Putamen (tissue), 1 donor: ENCODE results near the gene TMEM236.

Source experiments
- DNase-seq: peaks from one replicate; pipeline ENCODE4 v3.0.0-alpha.2; 2016; ENCODE audit warnings: low spot score

The TMEM236 gene

GRCh38 chr10:17787087-17787961, 35.3 kb downstream of the TMEM236 start:
- DNase-seq = peak; percentile 47

GRCh38 chr10:17788646-17789045, 36.6 kb downstream of the TMEM236 start:
- DNase-seq = no peak

- no peak for DNase-seq
Measured at GRCh38 chr10:17789396-17789795, 37.4 kb downstream of the TMEM236 start.

- no peak for DNase-seq
Measured at GRCh38 chr10:17790651-17791050, 38.6 kb downstream of the TMEM236 start.

- DNase-seq = no peak
Measured at GRCh38 chr10:17792991-17793390, 41.0 kb downstream of the TMEM236 start.

- DNase-seq = no peak
Measured at GRCh38 chr10:17793823-17794644, 42.0 kb downstream of the TMEM236 start.

GRCh38 chr10:17795083-17795482, 43.1 kb downstream of the TMEM236 start:
- no peak for DNase-seq

GRCh38 chr10:17795813-17796594, 44.0 kb downstream of the TMEM236 start:
- no peak for DNase-seq

GRCh38 chr10:17801507-17801906, 49.5 kb downstream of the TMEM236 start:
- DNase-seq = no peak

- DNase-seq = no peak
Measured at GRCh38 chr10:17802350-17802749, 50.3 kb downstream of the TMEM236 start.

- no peak for DNase-seq
Measured at GRCh38 chr10:17802976-17803375, 51.0 kb downstream of the TMEM236 start.

- no peak for DNase-seq
Measured at GRCh38 chr10:17805330-17805729, 53.3 kb downstream of the TMEM236 start.

GRCh38 chr10:17805921-17806577, 54.0 kb downstream of the TMEM236 start:
- no peak for DNase-seq

- no peak for DNase-seq
Measured at GRCh38 chr10:17808971-17809841, 57.2 kb downstream of the TMEM236 start, which contains the start of gene MRC1. TSS of gene MRC1 (plus strand) at chr10:17809348. CDS start at chr10:17809466, 118 bp downstream.

- no peak for DNase-seq
Measured at GRCh38 chr10:17811146-17811865, 59.3 kb downstream of the TMEM236 start.

GRCh38 chr10:17814973-17815372, 63.0 kb downstream of the TMEM236 start:
- no peak for DNase-seq

- DNase-seq = no peak
Measured at GRCh38 chr10:17816199-17816598, 64.2 kb downstream of the TMEM236 start.

GRCh38 chr10:17817316-17817715, 65.3 kb downstream of the TMEM236 start:
- DNase-seq = no peak

- no peak for DNase-seq
Measured at GRCh38 chr10:17817790-17818189, 65.8 kb downstream of the TMEM236 start.

GRCh38 chr10:17819836-17820235, 67.8 kb downstream of the TMEM236 start:
- DNase-seq = no peak
